GM23248 (cell line): ENCODE results near the gene TNFRSF19. TPM values are rescaled to one million over a fixed set of nuclear protein-coding genes. Genes with fewer than 3 reads are reported as not detected.

Experiments used
- DNase-seq: peaks from one replicate; pipeline ENCODE4 v3.0.0-alpha.2; 2015
- H2AFZ ChIP-seq: fragments of 200-600 bp; sonication (generic); 2 replicates; pipeline ENCODE4 v1.6.1; 2016; ENCODE audit warnings: antibody characterized with exemption
- H3F3A ChIP-seq: fragments of 200-600 bp; sonication (generic); 2 replicates; pipeline ENCODE4 v1.6.1; 2016; ENCODE audit warnings: mild to moderate bottlenecking, antibody characterized with exemption, mixed run types; ENCODE audit not compliant: insufficient read depth
- H3K27ac ChIP-seq: fragments of 200-600 bp; sonication (generic); 2 replicates; pipeline ENCODE4 v1.5.1; 2016; ENCODE audit warnings: mild to moderate bottlenecking
- H3K27me3 ChIP-seq: fragments of 200-600 bp; sonication (generic); replicated peaks from 2 replicates; pipeline ENCODE4 v1.6.1; 2016; ENCODE audit warnings: mild to moderate bottlenecking; ENCODE audit not compliant: insufficient read depth
- H3K36me3 ChIP-seq: fragments of 200-600 bp; sonication (generic); 2 replicates; pipeline ENCODE4 v1.6.1; 2016; ENCODE audit warnings: low read depth, mild to moderate bottlenecking
- H3K4me1 ChIP-seq: fragments of 200-600 bp; sonication (generic); 2 replicates; pipeline ENCODE4 v1.6.1; 2016; ENCODE audit warnings: mild to moderate bottlenecking; ENCODE audit not compliant: insufficient read depth
- H3K4me2 ChIP-seq: fragments of 200-600 bp; sonication (generic); one replicate; pipeline ENCODE4 v1.6.1; 2016; ENCODE audit warnings: mild to moderate bottlenecking; ENCODE audit not compliant: unreplicated experiment
- H3K4me3 ChIP-seq: fragments of 200-600 bp; sonication (generic); 2 replicates; pipeline ENCODE4 v1.5.1; 2016; ENCODE audit warnings: mild to moderate bottlenecking
- H3K79me2 ChIP-seq: fragments of 200-600 bp; sonication (generic); 2 replicates; pipeline ENCODE4 v1.6.1; 2016; ENCODE audit warnings: mild to moderate bottlenecking; ENCODE audit not compliant: insufficient read depth
- H3K9ac ChIP-seq: fragments of 200-600 bp; sonication (generic); 2 replicates; pipeline ENCODE4 v1.6.1; 2016; ENCODE audit warnings: mild to moderate bottlenecking
- H3K9me2 ChIP-seq: fragments of 200-600 bp; sonication (generic); 2 replicates; pipeline ENCODE4 v1.6.1; 2016; ENCODE audit warnings: mixed run types, mild to moderate bottlenecking, moderate library complexity; ENCODE audit not compliant: insufficient read depth
- H3K9me3 ChIP-seq: fragments of 200-600 bp; sonication (generic); one replicate; pipeline ENCODE4 v1.6.1; 2017; ENCODE audit warnings: low read depth
- H4K20me1 ChIP-seq: fragments of 200-600 bp; sonication (generic); 2 replicates; pipeline ENCODE4 v1.6.0; 2016; ENCODE audit not compliant: insufficient read depth
- EZH2 ChIP-seq: fragments of 200-600 bp; sonication (generic); IDR thresholded peaks from 2 replicates; pipeline ENCODE4 v1.6.1; 2018; ENCODE audit warnings: antibody characterized with exemption, mild to moderate bottlenecking; ENCODE audit not compliant: insufficient read depth, poor library complexity, severe bottlenecking
- EZH2phosphoT487 ChIP-seq: fragments of 200-600 bp; sonication (generic); IDR thresholded peaks from 2 replicates; pipeline ENCODE4 v1.6.1; 2018; ENCODE audit warnings: antibody characterized with exemption, moderate library complexity, mild to moderate bottlenecking, low read depth; ENCODE audit not compliant: insufficient read depth
- WGBS, 2 experiments: methylation state at CpG; one replicate each; pipeline ENCODE4 v1.1.6; 2015 to 2017; ENCODE audit warnings: low lambda C conversion rate in 2 of 2, low coverage in 1 of 2; ENCODE audit errors: missing lambda C conversion rate in 2 of 2; 5-methylcytosine and 5-hydroxymethylcytosine counted together
- in situ Hi-C: fragments of 300-500 bp; cut with MboI; formaldehyde crosslinking; loops from 2 replicates; pipeline ENCODE4 v1.15.0; 2020
- polyA plus RNA-seq: library from polyadenylated mRNA; unstranded; fragments of >200 nt; fragmentation: Nextera tagmentation; extraction: Ambion mirVana; gene quantifications from 2 replicates; pipeline ENCODE4 v1.2.1, GENCODE V29; 2016
- total RNA-seq: library from RNA; depleted of rRNA; stranded (reverse); fragments of >200 nt; shearing (Covaris generic); gene quantifications from 2 replicates; pipeline ENCODE4 v1.2.3, GENCODE V29; 2014

Gene TNFRSF19
- total and polyA plus RNA-seq, 2 experiments from 2014 or later = 3.4 TPM

DNA sequence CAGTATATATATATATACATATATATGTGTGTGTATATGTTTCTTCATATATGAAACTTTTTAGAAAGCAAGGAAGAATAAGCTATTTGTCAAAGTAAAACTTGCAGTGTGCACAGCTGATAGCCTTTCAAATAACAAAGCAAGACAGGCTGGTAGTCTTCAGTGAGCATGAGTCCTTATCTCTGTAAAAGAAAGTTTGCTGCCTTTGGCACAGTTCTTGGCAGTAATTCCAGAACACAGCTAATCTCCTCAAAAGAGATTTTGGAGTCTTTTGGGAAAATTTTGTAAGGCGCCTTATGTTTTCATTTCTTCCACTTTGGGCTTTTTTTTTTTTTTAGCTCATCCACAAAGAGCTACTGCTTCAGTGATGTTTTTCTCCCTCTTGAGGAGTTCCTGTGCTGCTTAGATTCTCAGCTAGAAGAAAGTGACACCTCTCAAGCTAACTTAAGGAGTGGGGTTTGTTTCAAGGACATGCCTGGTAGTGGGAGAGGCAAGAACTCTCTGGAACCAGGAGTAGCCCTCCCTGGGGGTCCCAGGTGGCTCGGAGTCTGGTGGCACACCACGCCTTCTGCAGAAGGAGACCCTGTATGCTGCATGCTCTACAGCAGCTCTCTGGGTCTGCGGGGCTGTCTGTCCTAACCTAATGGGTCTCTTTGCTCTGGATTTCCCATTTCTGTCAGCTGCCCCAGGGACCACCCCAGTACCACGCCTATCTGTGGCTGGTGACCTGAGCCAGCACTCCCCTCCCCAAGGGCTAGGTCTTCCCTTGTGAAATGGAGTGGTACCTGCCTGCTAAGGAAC lies 58.8 kb downstream of the TNFRSF19 start:
- no peaks in the 10 kb centered on the region for H3K4me1 ChIP-seq
- 86 to 89% methylated on average over 5 of the region's 5 CpGs for whole genome bisulfite sequencing, 2 experiments

DNA sequence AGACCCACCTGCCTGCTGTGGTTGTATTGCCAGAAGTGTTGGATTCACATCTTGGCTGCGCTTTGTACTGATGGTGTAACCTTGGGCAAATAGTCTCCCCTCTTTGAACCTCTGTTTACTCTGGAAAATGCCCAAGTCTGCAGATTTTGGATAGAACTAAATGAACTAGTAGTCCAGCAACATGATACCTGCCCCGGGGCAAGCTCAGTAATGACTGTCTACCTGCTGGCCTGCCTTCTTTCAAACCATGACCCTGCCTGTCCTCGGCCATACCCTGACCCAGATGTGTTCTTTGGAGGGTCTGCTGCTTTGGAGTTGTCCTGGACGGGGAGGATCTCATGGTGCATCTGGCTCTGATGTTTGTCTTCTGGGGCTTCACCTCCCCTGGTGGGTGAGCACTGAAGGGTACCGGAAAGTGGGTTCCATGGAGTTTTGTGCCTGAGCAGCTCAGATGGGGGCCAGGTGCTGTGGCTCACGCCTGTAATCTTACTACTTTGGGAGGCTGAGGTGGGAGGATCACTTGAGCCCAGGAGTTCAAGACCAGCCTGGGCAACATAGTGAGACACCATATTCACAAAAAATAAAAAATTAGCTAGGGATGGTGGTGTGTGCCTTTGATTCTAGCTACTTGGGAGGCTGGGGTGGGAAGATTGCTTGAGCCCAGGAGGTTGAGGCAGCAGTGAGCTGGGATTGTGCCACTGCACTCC lies 59.5 kb downstream of the TNFRSF19 start:
- in situ Hi-C loops = no loop called here
- no peak overlapping the region for H3K9ac ChIP-seq
- no peaks in the 10 kb centered on the region for H3K27me3 ChIP-seq
- H3K4me3 ChIP-seq = no peak overlapping the region
- H3K36me3 ChIP-seq = no peaks in the 10 kb centered on the region
- DNase-seq = no peak
- no peaks in the 10 kb centered on the region for H3F3A ChIP-seq
- no peaks in the 10 kb centered on the region for H3K9me2 ChIP-seq
- H3K4me1 ChIP-seq = no peaks in the 10 kb centered on the region
- no peak for TF ChIP-seq EZH2
- TF ChIP-seq EZH2phosphoT487 = no peak
- no peak overlapping the region for H3K27ac ChIP-seq
- 92 to 96% methylated on average over 6 of the region's 6 CpGs for WGBS, 2 experiments
- no peaks in the 10 kb centered on the region for H3K79me2 ChIP-seq
- no peak overlapping the region for H3K4me2 ChIP-seq
- no peaks in the 10 kb centered on the region for H3K9me3 ChIP-seq
- no peaks in the 10 kb centered on the region for H4K20me1 ChIP-seq
- no peak overlapping the region for H2AFZ ChIP-seq

More for the DNA sequence above, 58.8 kb downstream of the TNFRSF19 start:
- no peaks in the 10 kb centered on the region for H3K36me3 ChIP-seq
- H3K4me2 ChIP-seq = no peak overlapping the region
- no peaks in the 10 kb centered on the region for H3F3A ChIP-seq
- no peak overlapping the region for H2AFZ ChIP-seq
- TF ChIP-seq EZH2 (no peak), EZH2phosphoT487 (no peak)
- H3K79me2 ChIP-seq = no peaks in the 10 kb centered on the region
- H4K20me1 ChIP-seq = no peaks in the 10 kb centered on the region
- no peak for DNase-seq
- in situ Hi-C loops = no loop called here
- H3K9me3 ChIP-seq = no peaks in the 10 kb centered on the region
- no peak overlapping the region for H3K9ac ChIP-seq
- H3K27me3 ChIP-seq = no peaks in the 10 kb centered on the region
- no peak overlapping the region for H3K27ac ChIP-seq
- no peak overlapping the region for H3K4me3 ChIP-seq
- no peaks in the 10 kb centered on the region for H3K9me2 ChIP-seq

DNA sequence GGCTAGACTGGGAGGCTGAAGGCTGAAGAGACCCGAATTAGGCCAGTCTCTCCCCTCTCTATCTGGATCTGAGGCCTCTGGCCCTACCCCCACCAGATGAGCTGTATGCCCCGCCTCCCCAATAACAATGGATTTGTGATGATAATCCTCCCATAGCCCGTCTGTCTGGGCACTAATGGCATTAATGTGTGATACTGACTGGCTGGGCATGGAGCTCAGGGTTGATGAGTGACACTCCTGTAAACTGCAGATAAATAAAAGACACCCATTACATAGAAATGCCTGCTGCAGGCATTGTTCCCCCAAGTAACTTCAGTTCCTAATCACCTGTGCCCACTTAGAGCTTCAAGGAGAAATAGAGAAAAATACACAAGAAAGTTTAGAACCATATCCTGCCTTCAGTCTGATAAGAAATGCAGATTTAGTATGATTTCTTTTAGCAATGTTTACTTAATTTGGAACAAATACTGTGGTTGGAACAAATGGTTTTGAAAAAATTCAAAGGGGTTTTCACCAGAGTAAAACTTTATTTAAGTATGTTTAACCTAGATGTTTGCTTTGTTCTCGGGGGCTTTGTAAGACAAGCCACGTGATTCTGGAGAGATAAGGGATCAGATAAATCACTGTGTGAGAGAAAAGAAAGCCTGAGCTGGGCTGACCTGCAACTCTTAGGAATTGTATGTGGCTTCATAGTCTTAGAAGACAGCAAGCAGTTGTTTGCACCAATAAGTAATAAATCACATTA lies 60.3 kb downstream of the TNFRSF19 start:
- Histone ChIP-seq H2AFZ (no peak overlapping the region), H3K79me2 (no peaks in the 10 kb centered on the region), H3K27me3 (no peaks in the 10 kb centered on the region), H3K4me2 (no peak overlapping the region), H4K20me1 (no peaks in the 10 kb centered on the region), H3K4me1 (no peaks in the 10 kb centered on the region), H3K27ac (no peak overlapping the region), H3F3A (no peaks in the 10 kb centered on the region), H3K9me3 (no peaks in the 10 kb centered on the region), H3K9me2 (no peaks in the 10 kb centered on the region), H3K9ac (no peak overlapping the region), H3K4me3 (no peak overlapping the region), H3K36me3 (no peaks in the 10 kb centered on the region)
- no peak for TF ChIP-seq EZH2
- no peak for TF ChIP-seq EZH2phosphoT487
- WGBS, 2 experiments = 90 to 93% methylated on average over 5 of the region's 5 CpGs
- DNase-seq = no peak
- in situ Hi-C loops = no loop called here

DNA sequence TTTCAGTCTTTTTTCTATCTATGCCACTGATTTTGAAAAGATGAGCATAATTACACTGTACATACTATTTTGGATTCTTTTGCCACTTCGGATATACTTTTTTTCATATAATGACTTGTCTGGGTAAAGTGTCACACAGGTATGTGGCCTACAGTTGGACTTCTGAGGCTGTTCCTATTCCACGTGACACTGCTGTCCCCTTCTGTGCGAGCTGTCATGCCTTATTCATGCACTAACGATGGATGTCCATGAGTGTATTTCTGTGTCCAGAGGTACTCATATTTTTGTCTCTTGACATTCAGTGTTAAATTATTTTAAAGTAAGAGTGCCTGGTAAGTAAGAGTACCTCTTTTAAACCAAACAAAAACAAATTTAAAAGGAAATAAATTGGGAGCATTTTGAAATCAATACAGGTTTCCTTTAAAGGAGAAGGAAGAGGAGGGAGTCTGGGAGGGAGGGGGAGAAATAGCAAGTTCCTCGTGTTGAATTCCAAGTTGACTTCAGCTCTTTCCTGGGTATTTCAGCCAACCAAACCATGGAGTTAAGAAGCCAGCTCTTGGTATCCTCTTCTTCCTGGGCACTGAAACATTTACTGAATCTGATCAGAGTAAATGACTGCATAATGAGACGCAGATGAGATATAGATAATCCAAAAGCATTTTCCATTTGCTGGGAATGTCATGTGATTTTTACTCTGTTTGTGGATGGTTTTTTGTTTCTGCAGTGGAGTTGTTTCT lies 61.3 kb downstream of the TNFRSF19 start:
- Histone ChIP-seq H4K20me1 (no peaks in the 10 kb centered on the region), H3F3A (no peaks in the 10 kb centered on the region), H3K4me1 (no peaks in the 10 kb centered on the region), H3K9ac (no peak overlapping the region), H3K27ac (no peak overlapping the region), H3K9me3 (no peaks in the 10 kb centered on the region), H3K4me2 (no peak overlapping the region), H3K27me3 (no peaks in the 10 kb centered on the region), H2AFZ (no peak overlapping the region), H3K4me3 (no peak overlapping the region), H3K36me3 (no peaks in the 10 kb centered on the region), H3K9me2 (no peaks in the 10 kb centered on the region), H3K79me2 (no peaks in the 10 kb centered on the region)
- no peak for DNase-seq
- no peak for TF ChIP-seq EZH2phosphoT487
- TF ChIP-seq EZH2 = no peak
- in situ Hi-C loops = no loop called here
- 64 to 71% methylated on average over 6 of the region's 6 CpGs for WGBS, 2 experiments
